Measurements from ENCODE around the gene SLC11A2. TPM values are rescaled to one million over a fixed set of nuclear protein-coding genes. Genes with fewer than 3 reads are reported as not detected.

Gene SLC11A2
- polyA plus RNA-seq, 1 donor (not counting 4 experiments of a cell fraction or from before 2014, with no cell fraction given): 38.9 TPM

DNA sequence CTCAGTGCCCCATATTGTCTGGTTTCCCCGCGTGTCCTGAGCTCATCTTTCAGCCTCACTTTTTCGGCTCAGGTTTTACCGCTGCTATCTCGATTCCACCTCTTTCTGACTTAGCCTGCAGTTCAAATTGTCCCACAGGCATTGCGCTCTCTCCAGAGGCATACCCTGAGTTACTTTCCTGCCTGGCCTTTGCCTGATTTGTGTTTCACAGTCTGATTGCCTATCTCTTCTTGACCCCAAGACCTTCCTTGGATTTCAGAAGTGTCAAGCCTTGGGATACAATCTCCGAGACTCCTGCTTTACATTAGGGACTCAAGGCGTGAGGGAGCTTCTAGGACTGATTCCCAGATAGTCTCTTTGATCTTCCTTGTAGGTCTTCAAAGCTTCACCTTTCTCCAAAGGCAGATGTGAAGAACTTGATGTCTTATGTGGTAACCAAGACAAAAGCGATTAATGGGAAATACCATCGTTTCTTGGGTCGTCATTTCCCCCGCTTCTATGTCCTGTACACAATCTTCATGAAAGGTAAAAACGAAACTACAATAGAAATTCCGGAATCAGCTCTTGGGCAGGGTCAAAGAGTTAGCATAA lies 22.6 kb upstream of the SLC11A2 start:
- peaks cover 18% of the 10 kb centered on the region for H3K79me2 ChIP-seq (ENCODE audit: control insufficient read depth, insufficient read depth, low read length)
- FAIRE-seq: no peak
- dilution Hi-C loops (cut with MboI; ENCODE audit: extremely low pct_ligation_motif_present, low sequenced_read_pairs): no loop called here
- peak overlapping the region; percentile 77 for H3K27ac ChIP-seq (ENCODE audit: control insufficient read depth, insufficient read depth, low read length)
- H3K9ac ChIP-seq (ENCODE audit: control insufficient read depth, extremely low read depth, insufficient read depth, low read length): peak overlapping the region; percentile 75
- H3K9me3 ChIP-seq (ENCODE audit: control insufficient read depth, low read depth, low read length): no peaks in the 10 kb centered on the region
- no peaks in the 10 kb centered on the region for H3K9me1 ChIP-seq (ENCODE audit: control insufficient read depth, extremely low read depth, insufficient read depth, low read length)
- peak overlapping the region; percentile 76 to 96 (median 79) for H3K4me3 ChIP-seq (ENCODE audit: control insufficient read depth in 2 of 3, extremely low read depth in 1 of 3, insufficient read depth in 2 of 3, low read depth in 1 of 3, low read length in 3 of 3)
- peak overlapping the region; percentile 100 for H3K4me2 ChIP-seq (ENCODE audit: control insufficient read depth, extremely low read depth, insufficient read depth, low read depth, low read length)
- peak overlapping the region; percentile 81 for H2AFZ ChIP-seq (ENCODE audit: control insufficient read depth, low read length)
- H4K20me1 ChIP-seq (ENCODE audit: control insufficient read depth, extremely low read depth, insufficient read depth, low read length): no peaks in the 10 kb centered on the region
- DNase-seq (ENCODE audit: low read depth, low spot score): no peak
- no peaks in the 10 kb centered on the region for H3K27me3 ChIP-seq (ENCODE audit: control insufficient read depth, extremely low read depth, insufficient read depth, low read length)
- peaks cover 0 to 9% of the 10 kb centered on the region in 2 experiments for H3K36me3 ChIP-seq (ENCODE audit: control insufficient read depth in 2 of 2, extremely low read depth in 1 of 2, insufficient read depth in 2 of 2, low read length in 2 of 2)
- TF ChIP-seq, protein P1, sequence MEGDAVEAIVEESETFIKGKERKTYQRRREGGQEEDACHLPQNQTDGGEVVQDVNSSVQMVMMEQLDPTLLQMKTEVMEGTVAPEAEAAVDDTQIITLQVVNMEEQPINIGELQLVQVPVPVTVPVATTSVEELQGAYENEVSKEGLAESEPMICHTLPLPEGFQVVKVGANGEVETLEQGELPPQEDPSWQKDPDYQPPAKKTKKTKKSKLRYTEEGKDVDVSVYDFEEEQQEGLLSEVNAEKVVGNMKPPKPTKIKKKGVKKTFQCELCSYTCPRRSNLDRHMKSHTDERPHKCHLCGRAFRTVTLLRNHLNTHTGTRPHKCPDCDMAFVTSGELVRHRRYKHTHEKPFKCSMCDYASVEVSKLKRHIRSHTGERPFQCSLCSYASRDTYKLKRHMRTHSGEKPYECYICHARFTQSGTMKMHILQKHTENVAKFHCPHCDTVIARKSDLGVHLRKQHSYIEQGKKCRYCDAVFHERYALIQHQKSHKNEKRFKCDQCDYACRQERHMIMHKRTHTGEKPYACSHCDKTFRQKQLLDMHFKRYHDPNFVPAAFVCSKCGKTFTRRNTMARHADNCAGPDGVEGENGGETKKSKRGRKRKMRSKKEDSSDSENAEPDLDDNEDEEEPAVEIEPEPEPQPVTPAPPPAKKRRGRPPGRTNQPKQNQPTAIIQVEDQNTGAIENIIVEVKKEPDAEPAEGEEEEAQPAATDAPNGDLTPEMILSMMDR (optimal IDR thresholded peaks at IDR 0.05 in 1 of 3, IDR thresholded peaks at IDR 0.05 in 1 of 3, conservative IDR thresholded peaks at IDR 0.05 in 1 of 3; ENCODE audit: extremely low read depth in 1 of 3, insufficient read depth in 2 of 3, low read length in 3 of 3): no peak
- TF ChIP-seq EZH2 (IDR thresholded peaks at IDR 0.05; ENCODE audit: low read length): no peak
- H3K4me1 ChIP-seq (ENCODE audit: control insufficient read depth, extremely low read depth, insufficient read depth, low read length): peaks cover 19% of the 10 kb centered on the region

DNA sequence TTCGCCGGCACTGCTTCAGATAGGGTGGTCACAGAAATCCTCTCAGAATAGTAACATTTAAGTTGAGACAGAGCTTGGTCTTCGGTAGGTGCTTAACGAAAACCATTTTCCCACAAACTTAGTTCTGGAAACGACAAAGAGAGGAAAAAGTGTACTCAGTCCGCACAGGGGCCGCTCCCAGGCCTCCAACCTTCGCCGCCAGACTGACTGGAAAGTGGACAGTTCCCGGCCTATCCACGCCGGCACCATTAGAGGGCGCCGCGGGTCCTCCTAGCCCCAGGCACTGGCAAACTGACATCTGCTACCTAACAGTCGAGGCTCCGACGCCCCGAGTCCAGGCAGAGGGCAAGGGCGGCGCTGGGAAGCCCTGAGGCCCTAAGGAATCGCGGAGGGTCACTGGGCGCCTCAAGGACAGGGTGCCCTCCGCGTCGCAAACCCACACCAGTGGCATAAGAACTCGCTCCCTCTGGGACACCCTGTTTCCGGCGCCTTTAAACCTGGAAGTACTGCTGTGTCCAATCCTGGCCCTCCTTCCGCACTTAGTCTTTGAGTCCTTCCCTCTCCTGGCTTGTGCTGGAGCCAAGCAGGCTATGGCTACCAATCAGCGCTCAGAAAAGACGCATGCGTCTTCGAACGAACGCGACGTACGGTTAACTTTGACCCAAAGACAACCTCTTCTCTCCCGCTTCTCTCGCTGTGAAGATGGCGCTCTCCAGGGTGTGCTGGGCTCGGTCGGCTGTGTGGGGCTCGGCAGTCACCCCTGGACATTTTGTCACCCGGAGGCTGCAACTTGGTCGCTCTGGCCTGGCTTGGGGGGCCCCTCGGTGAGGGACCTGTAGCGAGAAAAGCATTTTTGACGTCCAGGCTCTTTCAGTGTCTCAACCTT lies 21.7 kb upstream of the SLC11A2 start, which contains the start of gene LETMD1:
Gene LETMD1 (plus strand): TSS at position 673 of the 886 bp plus-strand sequence. CDS start 30 bp downstream, at position 703.
- DNase-seq (ENCODE audit: low read depth, low spot score): peak; percentile 85
- Histone ChIP-seq H3K27ac (ENCODE audit: control insufficient read depth, insufficient read depth, low read length) (peak within 1 kb of the TSS; percentile 77), H3K4me3 (ENCODE audit: control insufficient read depth in 2 of 3, extremely low read depth in 1 of 3, insufficient read depth in 2 of 3, low read depth in 1 of 3, low read length in 3 of 3) (peak within 1 kb of the TSS; percentile 76 to 96 (median 79)), H4K20me1 (ENCODE audit: control insufficient read depth, extremely low read depth, insufficient read depth, low read length) (no peaks in the 10 kb centered on the region), H3K9me3 (ENCODE audit: control insufficient read depth, low read depth, low read length) (no peaks in the 10 kb centered on the region), H2AFZ (ENCODE audit: control insufficient read depth, low read length) (peak within 1 kb of the TSS; percentile 94), H3K79me2 (ENCODE audit: control insufficient read depth, insufficient read depth, low read length) (peaks cover 18% of the 10 kb centered on the region), H3K4me1 (ENCODE audit: control insufficient read depth, extremely low read depth, insufficient read depth, low read length) (peaks cover 19% of the 10 kb centered on the region), H3K9ac (ENCODE audit: control insufficient read depth, extremely low read depth, insufficient read depth, low read length) (peak within 1 kb of the TSS; percentile 75), H3K27me3 (ENCODE audit: control insufficient read depth, extremely low read depth, insufficient read depth, low read length) (no peaks in the 10 kb centered on the region), H3K4me2 (ENCODE audit: control insufficient read depth, extremely low read depth, insufficient read depth, low read depth, low read length) (peak within 1 kb of the TSS; percentile 100), H3K36me3 (ENCODE audit: control insufficient read depth in 2 of 2, extremely low read depth in 1 of 2, insufficient read depth in 2 of 2, low read length in 2 of 2) (peaks cover 0 to 6% of the 10 kb centered on the region in 2 experiments), H3K9me1 (ENCODE audit: control insufficient read depth, extremely low read depth, insufficient read depth, low read length) (no peaks in the 10 kb centered on the region)
- TF ChIP-seq EZH2 (IDR thresholded peaks at IDR 0.05; ENCODE audit: low read length): no peak
- TF ChIP-seq, protein P1 (optimal IDR thresholded peaks at IDR 0.05 in 1 of 3, IDR thresholded peaks at IDR 0.05 in 1 of 3, conservative IDR thresholded peaks at IDR 0.05 in 1 of 3; ENCODE audit: extremely low read depth in 1 of 3, insufficient read depth in 2 of 3, low read length in 3 of 3): peak; percentile 88 to 92 (median 92)
- FAIRE-seq: peak; percentile 94
- dilution Hi-C loops (cut with MboI; ENCODE audit: extremely low pct_ligation_motif_present, low sequenced_read_pairs): no loop called here
